ENCODE data around the gene RAB25. TPM values are rescaled to one million over a fixed set of nuclear protein-coding genes. Genes with fewer than 3 reads are reported as not detected.

The RAB25 gene
- total and polyA plus RNA-seq, 2 of the 13 experiments (the other 11 are each of a cell fraction or from before 2014, with no cell fraction given): 0.20 to 0.22 TPM

- no peak for TF ChIP-seq MIER3 (CRISPR knock-in tag; IDR thresholded peaks at IDR 0.05; ENCODE audit: borderline replicate concordance)
- TF ChIP-seq KMT2A (CRISPR knock-in tag; IDR thresholded peaks at IDR 0.05): no peak
- 0 out of 2 replicates have a peak, but pooled peaks have one; percentile 7 for TF ChIP-seq FOXC1 (CRISPR knock-in tag; IDR thresholded peaks at IDR 0.05; ENCODE audit: borderline replicate concordance)
- 0 out of 2 replicates have a peak, but pooled peaks have one; percentile 24 for TF ChIP-seq ZBTB4 (CRISPR knock-in tag; IDR thresholded peaks at IDR 0.05; ENCODE audit: borderline replicate concordance)
- no peak for TF ChIP-seq GTF2F1 (IDR thresholded peaks at IDR 0.05; ENCODE audit: low read length)
Observed at GRCh38 chr1:156080863-156081179, 19.9 kb downstream of the RAB25 start (continued).

DNA sequence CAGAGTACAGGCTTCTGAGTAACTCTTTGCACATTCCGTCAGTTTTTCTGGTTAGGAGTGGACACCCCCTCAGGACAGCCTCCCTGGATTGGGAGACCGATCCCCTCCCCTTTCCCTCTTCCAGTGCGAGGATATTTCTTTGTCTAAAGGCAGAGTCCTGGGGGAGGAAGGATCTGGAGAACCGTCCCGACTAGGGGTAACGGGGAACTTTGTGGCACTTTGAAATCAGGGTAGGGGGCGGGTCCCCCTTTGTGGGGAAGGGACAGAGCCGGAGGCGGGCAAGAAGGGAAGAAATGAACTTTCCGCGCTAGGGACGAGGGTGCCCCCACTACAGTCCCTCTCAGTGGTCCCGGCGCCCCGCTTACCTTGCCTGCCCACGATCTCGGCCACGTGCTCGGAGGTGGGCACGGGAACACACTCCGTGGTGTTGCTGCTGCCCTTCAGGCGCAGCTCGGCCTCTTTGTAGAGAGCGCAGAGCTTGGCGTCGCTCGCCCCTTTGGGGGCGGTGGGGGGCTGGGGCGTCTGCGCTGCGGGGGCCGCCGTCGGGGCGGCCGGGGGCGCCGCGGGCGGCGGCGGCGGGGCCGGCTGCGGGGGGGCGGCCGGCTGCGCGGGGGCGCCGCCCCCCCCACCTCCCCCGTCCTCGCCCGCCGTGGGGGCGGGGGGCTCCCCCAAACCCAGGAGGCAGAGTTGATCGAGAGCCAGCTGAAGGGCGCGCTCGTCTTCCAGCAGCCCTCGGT, 20.4 kb downstream of the RAB25 start:
- H3K27ac ChIP-seq (ENCODE audit: extremely low read length, insufficient read depth, low read length): peak overlapping the region; percentile 43
- TF ChIP-seq, protein P1, sequence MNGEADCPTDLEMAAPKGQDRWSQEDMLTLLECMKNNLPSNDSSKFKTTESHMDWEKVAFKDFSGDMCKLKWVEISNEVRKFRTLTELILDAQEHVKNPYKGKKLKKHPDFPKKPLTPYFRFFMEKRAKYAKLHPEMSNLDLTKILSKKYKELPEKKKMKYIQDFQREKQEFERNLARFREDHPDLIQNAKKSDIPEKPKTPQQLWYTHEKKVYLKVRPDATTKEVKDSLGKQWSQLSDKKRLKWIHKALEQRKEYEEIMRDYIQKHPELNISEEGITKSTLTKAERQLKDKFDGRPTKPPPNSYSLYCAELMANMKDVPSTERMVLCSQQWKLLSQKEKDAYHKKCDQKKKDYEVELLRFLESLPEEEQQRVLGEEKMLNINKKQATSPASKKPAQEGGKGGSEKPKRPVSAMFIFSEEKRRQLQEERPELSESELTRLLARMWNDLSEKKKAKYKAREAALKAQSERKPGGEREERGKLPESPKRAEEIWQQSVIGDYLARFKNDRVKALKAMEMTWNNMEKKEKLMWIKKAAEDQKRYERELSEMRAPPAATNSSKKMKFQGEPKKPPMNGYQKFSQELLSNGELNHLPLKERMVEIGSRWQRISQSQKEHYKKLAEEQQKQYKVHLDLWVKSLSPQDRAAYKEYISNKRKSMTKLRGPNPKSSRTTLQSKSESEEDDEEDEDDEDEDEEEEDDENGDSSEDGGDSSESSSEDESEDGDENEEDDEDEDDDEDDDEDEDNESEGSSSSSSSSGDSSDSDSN (CRISPR knock-in tag; IDR thresholded peaks at IDR 0.05): peak; percentile 50; the same call in 1 of the 2 replicates
- TF ChIP-seq KLF11 (CRISPR knock-in tag; IDR thresholded peaks at IDR 0.05): no peak
- 0 out of 2 replicates have a peak, but pooled peaks have one; percentile 47 for TF ChIP-seq FOXC1 (CRISPR knock-in tag; IDR thresholded peaks at IDR 0.05; ENCODE audit: borderline replicate concordance)
- no peak for TF ChIP-seq ZNF496 (CRISPR knock-in tag; IDR thresholded peaks at IDR 0.05; ENCODE audit: insufficient replicate concordance)
- TF ChIP-seq SOX13 (IDR thresholded peaks at IDR 0.05): no peak
- TF ChIP-seq SOX13 (CRISPR knock-in tag; conservative IDR thresholded peaks at IDR 0.05 in 1 of 2, IDR thresholded peaks at IDR 0.05 in 1 of 2): 0 out of 4 replicates have a peak, but pooled peaks of 1 of the 2 experiments have one; percentile 4
- no peak for TF ChIP-seq SOX6 (IDR thresholded peaks at IDR 0.05)
- TF ChIP-seq SOX6 (CRISPR knock-in tag; IDR thresholded peaks at IDR 0.05): 0 out of 2 replicates have a peak, but pooled peaks have one; percentile 22
- TF ChIP-seq, protein P2, sequence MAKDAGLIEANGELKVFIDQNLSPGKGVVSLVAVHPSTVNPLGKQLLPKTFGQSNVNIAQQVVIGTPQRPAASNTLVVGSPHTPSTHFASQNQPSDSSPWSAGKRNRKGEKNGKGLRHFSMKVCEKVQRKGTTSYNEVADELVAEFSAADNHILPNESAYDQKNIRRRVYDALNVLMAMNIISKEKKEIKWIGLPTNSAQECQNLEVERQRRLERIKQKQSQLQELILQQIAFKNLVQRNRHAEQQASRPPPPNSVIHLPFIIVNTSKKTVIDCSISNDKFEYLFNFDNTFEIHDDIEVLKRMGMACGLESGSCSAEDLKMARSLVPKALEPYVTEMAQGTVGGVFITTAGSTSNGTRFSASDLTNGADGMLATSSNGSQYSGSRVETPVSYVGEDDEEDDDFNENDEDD (CRISPR knock-in tag; IDR thresholded peaks at IDR 0.05; ENCODE audit: borderline replicate concordance): 0 out of 2 replicates have a peak, but pooled peaks have one; percentile 34
- TF ChIP-seq THAP11 (CRISPR knock-in tag; IDR thresholded peaks at IDR 0.05): peak; percentile 27; the same call in 1 of the 2 replicates

More for the DNA sequence above, 20.4 kb downstream of the RAB25 start:
- 5% methylated on average over 19 of the region's 61 CpGs for WGBS (ENCODE audit: low lambda C conversion rate)
- BruUV-seq (replicated peaks): no TSS peak
- peak overlapping the region; percentile 77 for H3K9ac ChIP-seq (ENCODE audit: insufficient read depth, low read depth, low read length)
- peaks cover 60% of the 10 kb centered on the region for H3K4me1 ChIP-seq (ENCODE audit: insufficient read depth, low read length)
- intact Hi-C loops (cut with micrococcal nuclease; ENCODE audit: unreplicated experiment) (loop anchor here (5.0 kb wide), 1 partner anchor 954 kb away; the partner anchor contains the start of gene EFNA1), in situ Hi-C loops (cut with HindIII; ENCODE audit: extremely low pct_ligation_motif_present, low pct_unique_long_range_greater_than_20kb) (no loop called here)
- POLR2A ChIA-PET: interaction anchor here (1.4 kb wide), 1 partner anchor 137 kb away, joined by 3 read pairs; no protein-coding TSS in a partner anchor
- FAIRE-seq: no peak
- DNase-seq (ENCODE audit: low spot score): no peak
- CTCF ChIA-PET (ENCODE audit: low intra/inter-chr PET ratio, low total read pairs): no interaction called here
- peak overlapping the region; percentile 97 for H3K4me2 ChIP-seq (ENCODE audit: low read depth, low read length)
- H3K36me3 ChIP-seq (replicated peaks in 1 of 2; ENCODE audit: control insufficient read depth in 1 of 2, insufficient read depth in 2 of 2, low read length in 2 of 2): peaks cover 3 to 8% of the 10 kb centered on the region in 2 experiments; a peak in 4 of 5 replicates
- peaks cover 23% of the 10 kb centered on the region for H3K79me2 ChIP-seq (ENCODE audit: insufficient read depth, low read length)
- peak overlapping the region; percentile 88 to 94 (median 89) for H3K4me3 ChIP-seq (replicated peaks in 1 of 3; ENCODE audit: insufficient read depth in 1 of 3, low read depth in 2 of 3, low read length in 3 of 3)
- H3K9me3 ChIP-seq (ENCODE audit: low read length): no peaks in the 10 kb centered on the region
- ATAC-seq: no peak
- H4K20me1 ChIP-seq (ENCODE audit: insufficient read depth, low read length): peaks cover 2% of the 10 kb centered on the region; the same call in 1 of the 2 replicates
- no peaks in the 10 kb centered on the region; a peak in 1 of 5 replicates for H3K27me3 ChIP-seq (ENCODE audit: control insufficient read depth in 1 of 2, insufficient read depth in 2 of 2, low read length in 2 of 2)
- H2AFZ ChIP-seq (ENCODE audit: low read length): no peak overlapping the region
